ENCODE measurements around the gene TTC7B.

GRCh38 chr14:90556666-90557450 is 259.4 kb downstream of the TTC7B start:
- TF ChIP-seq CTCF (conservative IDR thresholded peaks at IDR 0.05 in 1 of 2, IDR thresholded peaks at IDR 0.05 in 1 of 2; ENCODE audit: low read depth in 1 of 2, low read length in 2 of 2) (no peak), EZH2 (IDR thresholded peaks at IDR 0.05; ENCODE audit: low read length, missing control alignments) (no peak)

Data from fibroblast of lung (primary cell).